Measurements from ENCODE around the gene NEDD8.

DNA sequence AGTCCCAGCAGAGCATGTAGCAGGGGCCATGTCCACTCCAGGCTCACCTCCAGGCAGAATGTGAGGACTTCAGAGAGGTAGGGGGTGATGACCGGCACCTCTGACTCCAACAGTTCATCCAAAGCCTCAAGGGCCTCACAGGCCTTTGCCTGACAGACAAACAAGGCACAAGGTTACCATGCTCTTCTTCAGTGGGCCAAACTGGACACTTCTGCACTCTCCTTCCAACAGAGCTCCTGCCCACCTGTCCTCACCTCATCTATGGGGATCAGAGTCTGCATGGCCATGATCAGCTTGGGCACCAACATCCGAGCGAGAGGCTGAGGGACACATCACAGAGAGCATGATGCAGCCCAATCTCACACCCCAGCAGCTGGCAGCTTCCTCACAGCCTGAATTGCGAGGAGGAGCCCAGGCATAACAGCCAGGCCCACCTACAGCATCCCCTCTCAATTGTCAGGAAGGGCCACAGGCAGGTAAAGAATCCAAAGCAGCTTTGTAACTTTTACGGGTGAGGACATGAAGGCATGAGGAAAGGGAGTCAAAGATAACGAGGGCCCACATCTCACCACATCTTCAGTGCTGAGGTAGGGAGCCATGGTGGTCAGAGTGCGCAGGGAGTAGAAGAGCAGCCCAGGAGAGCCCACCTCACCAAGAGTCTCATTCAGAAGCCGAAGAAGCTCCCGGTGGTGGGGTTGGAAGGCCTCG is 45.2 kb downstream of the NEDD8 start:
- TF ChIP-seq, protein P1, sequence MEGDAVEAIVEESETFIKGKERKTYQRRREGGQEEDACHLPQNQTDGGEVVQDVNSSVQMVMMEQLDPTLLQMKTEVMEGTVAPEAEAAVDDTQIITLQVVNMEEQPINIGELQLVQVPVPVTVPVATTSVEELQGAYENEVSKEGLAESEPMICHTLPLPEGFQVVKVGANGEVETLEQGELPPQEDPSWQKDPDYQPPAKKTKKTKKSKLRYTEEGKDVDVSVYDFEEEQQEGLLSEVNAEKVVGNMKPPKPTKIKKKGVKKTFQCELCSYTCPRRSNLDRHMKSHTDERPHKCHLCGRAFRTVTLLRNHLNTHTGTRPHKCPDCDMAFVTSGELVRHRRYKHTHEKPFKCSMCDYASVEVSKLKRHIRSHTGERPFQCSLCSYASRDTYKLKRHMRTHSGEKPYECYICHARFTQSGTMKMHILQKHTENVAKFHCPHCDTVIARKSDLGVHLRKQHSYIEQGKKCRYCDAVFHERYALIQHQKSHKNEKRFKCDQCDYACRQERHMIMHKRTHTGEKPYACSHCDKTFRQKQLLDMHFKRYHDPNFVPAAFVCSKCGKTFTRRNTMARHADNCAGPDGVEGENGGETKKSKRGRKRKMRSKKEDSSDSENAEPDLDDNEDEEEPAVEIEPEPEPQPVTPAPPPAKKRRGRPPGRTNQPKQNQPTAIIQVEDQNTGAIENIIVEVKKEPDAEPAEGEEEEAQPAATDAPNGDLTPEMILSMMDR (IDR thresholded peaks at IDR 0.05), result no peak
- TF ChIP-seq POLR2A (IDR thresholded peaks at IDR 0.05), result no peak
